Motor neuron (in vitro differentiated cells): Measurements from ENCODE around the gene GLOD4. TPM values are rescaled to one million over a fixed set of nuclear protein-coding genes. Genes with fewer than 3 reads are reported as not detected.
"Not testable (repeated sequence)": the region's sequence is repeated elsewhere in the genome, so short reads cannot be mapped to it uniquely, and the experiment has no call there.

Experiments
- ATAC-seq, 8 experiments: fragments of 200-7000 bp; cut with Tn5 transposase; replicated peaks in 6 of 8; 2 replicates each; pipeline ENCODE4 v1.8.0; 2021; ENCODE audit warnings: mild to moderate bottlenecking in 8 of 8, moderate library complexity in 8 of 8
- H3K27ac ChIP-seq, 2 donors: fragments of 250-450 bp; sonication (Bioruptor Pico); 2 replicates each; pipeline ENCODE4 v1.9.0; 2021; ENCODE audit warnings: antibody characterized with exemption in 2 of 2, mild to moderate bottlenecking in 2 of 2, moderate library complexity in 1 of 2
- H3K4me1 ChIP-seq, 2 donors: fragments of 250-450 bp; sonication (Bioruptor Pico); replicated peaks in 1 of 2; 2 replicates each; pipeline ENCODE4 v1.6.1; 2021; ENCODE audit warnings: antibody characterized with exemption in 2 of 2, mild to moderate bottlenecking in 2 of 2, moderate library complexity in 1 of 2
- H3K4me3 ChIP-seq, 5 donors: fragments of 250-450 bp; sonication (Bioruptor Pico); 2 replicates each; pipeline ENCODE4 v1.9.0; 2021; ENCODE audit warnings: antibody characterized with exemption in 5 of 5, mild to moderate bottlenecking in 5 of 5, moderate library complexity in 4 of 5
- WGBS, 10 experiments: fragments of 450-650 bp; shearing (Covaris generic); methylation state at CpG; one replicate each; pipeline ENCODE4 v1.0.0; 2022; 5-methylcytosine and 5-hydroxymethylcytosine counted together
- in situ Hi-C, 9 experiments: fragments of 400-800 bp; cut with MboI; loops; one replicate each; pipeline ENCODE4 v1.15.0; 2021; ENCODE audit warnings: low sequenced_read_pairs in 9 of 9, low pct_unique_long_range_greater_than_20kb in 2 of 9; ENCODE audit not compliant: unreplicated experiment in 9 of 9
- total RNA-seq, 8 experiments: library from RNA; unstranded; fragments of 300-600 nt; gene quantifications; 2 replicates each; pipeline versions ENCODE4 v1.2.3 to v1.2.4, GENCODE V29; 2022

Gene GLOD4
- 10 to 100 TPM; 50.8 to 90.4 (median 60.2) TPM for total RNA-seq

- peak within 1 kb of the TSS; percentile 84 to 89 for H3K27ac ChIP-seq
- peak within 1 kb of the TSS; percentile 71 to 94 (median 82) for H3K4me3 ChIP-seq
- 0 to 2% (median 0%) methylated on average over 2 to 29 of the region's 87 CpGs; no CpG with 5 or more reads in 2 of the 10 experiments for WGBS, 10 experiments
- in situ Hi-C loops = loop anchor here in 1 of 9 experiments (25.0 kb wide), 1 partner anchor 205 kb away; the partner anchor contains the start of genes NXN and TIMM22
- peak; percentile 94 to 98 (median 97) for ATAC-seq
- peaks cover 12 to 19% of the 10 kb centered on the region in 2 donors for H3K4me1 ChIP-seq
These were observed at the start of gene GLOD4, which contains the start of gene MRM3 for GRCh38 chr17:781805-782731. Gene GLOD4 (minus strand): TSS chr17:782280. CDS start chr17:782255, 25 bp downstream. Gene MRM3 (plus strand): TSS chr17:782353. CDS start chr17:782379, 26 bp downstream.

- no peak for ATAC-seq
- WGBS, 10 experiments = 64 to 100% (median 87%) methylated on average over 1 to 6 of the region's 7 CpGs; no CpG with 5 or more reads in 2 of the 10 experiments
- Histone ChIP-seq H3K4me3 (no peak overlapping the region), H3K4me1 (no peaks in the 10 kb centered on the region), H3K27ac (no peak overlapping the region)
- in situ Hi-C loops = no loop called here
These were observed 48.9 kb upstream of the GLOD4 start for GRCh38 chr17:830950-831349.

GRCh38 chr17:830381-830780 lies 48.3 kb upstream of the GLOD4 start:
- 50 to 93% (median 81%) methylated on average over 2 to 10 of the region's 19 CpGs; no CpG with 5 or more reads in 4 of the 10 experiments for WGBS, 10 experiments
- Histone ChIP-seq H3K27ac (no peak overlapping the region), H3K4me3 (no peak overlapping the region), H3K4me1 (no peaks in the 10 kb centered on the region)
- no peak for ATAC-seq
- in situ Hi-C loops = no loop called here

- ATAC-seq, H3K4me3 ChIP-seq, in situ Hi-C loops, H3K4me1 ChIP-seq, H3K27ac ChIP-seq: not testable (repeated sequence)
- WGBS, 10 experiments = 100% methylated on average over 1 of the region's 3 CpGs; no CpG with 5 or more reads in 9 of the 10 experiments
These were observed 47.5 kb upstream of the GLOD4 start for GRCh38 chr17:829614-830013.

- WGBS, 10 experiments = 7 to 100% (median 93%) methylated on average over 1 to 5 of the region's 5 CpGs
- H3K4me3 ChIP-seq = no peak overlapping the region
- in situ Hi-C loops = no loop called here
- H3K4me1 ChIP-seq = no peaks in the 10 kb centered on the region
- no peak for ATAC-seq
- H3K27ac ChIP-seq = no peak overlapping the region
These were observed 46.7 kb upstream of the GLOD4 start for GRCh38 chr17:828761-829160.

GRCh38 chr17:826778-827177 lies 44.7 kb upstream of the GLOD4 start:
- Histone ChIP-seq H3K4me1 (no peaks in the 10 kb centered on the region), H3K27ac (no peak overlapping the region), H3K4me3 (no peak overlapping the region)
- 33 to 100% (median 94%) methylated on average over 1 to 15 of the region's 21 CpGs; no CpG with 5 or more reads in 5 of the 10 experiments for WGBS, 10 experiments
- in situ Hi-C loops = no loop called here
- no peak for ATAC-seq

GRCh38 chr17:825216-825615 lies 43.1 kb upstream of the GLOD4 start:
- 72 to 100% (median 94%) methylated on average over 1 to 6 of the region's 17 CpGs; no CpG with 5 or more reads in 4 of the 10 experiments for WGBS, 10 experiments
- in situ Hi-C loops = no loop called here
- Histone ChIP-seq H3K4me3 (no peak overlapping the region), H3K27ac (no peak overlapping the region), H3K4me1 (no peaks in the 10 kb centered on the region)
- no peak for ATAC-seq

- WGBS, 10 experiments = 70 to 100% (median 96%) methylated on average over 3 to 7 of the region's 16 CpGs; no CpG with 5 or more reads in 4 of the 10 experiments
- no peaks in the 10 kb centered on the region for H3K4me1 ChIP-seq
- in situ Hi-C loops = no loop called here
- no peak overlapping the region for H3K4me3 ChIP-seq
- H3K27ac ChIP-seq = no peak overlapping the region
- no peak for ATAC-seq
These were observed 42.3 kb upstream of the GLOD4 start for GRCh38 chr17:824378-824777.

- no peak for ATAC-seq
- H3K27ac ChIP-seq = no peak overlapping the region
- in situ Hi-C loops = no loop called here
- no peaks in the 10 kb centered on the region for H3K4me1 ChIP-seq
- WGBS, 10 experiments = 78 to 100% (median 97%) methylated on average over 1 to 6 of the region's 9 CpGs; no CpG with 5 or more reads in 3 of the 10 experiments
- H3K4me3 ChIP-seq = no peak overlapping the region
These were observed 41.4 kb upstream of the GLOD4 start for GRCh38 chr17:823501-823902.

- Histone ChIP-seq H3K4me1 (no peaks in the 10 kb centered on the region), H3K4me3 (no peak overlapping the region), H3K27ac (no peak overlapping the region)
- WGBS, 10 experiments = 75 to 100% (median 91%) methylated on average over 1 to 14 of the region's 19 CpGs; no CpG with 5 or more reads in 3 of the 10 experiments
- in situ Hi-C loops = no loop called here
- ATAC-seq = no peak
These were observed 37.2 kb upstream of the GLOD4 start for GRCh38 chr17:819251-819650.

- 93 to 100% (median 100%) methylated on average over 1 to 16 of the region's 20 CpGs; no CpG with 5 or more reads in 3 of the 10 experiments for WGBS, 10 experiments
- in situ Hi-C loops = no loop called here
- no peaks in the 10 kb centered on the region for H3K4me1 ChIP-seq
- no peak overlapping the region for H3K27ac ChIP-seq
- no peak for ATAC-seq
- no peak overlapping the region for H3K4me3 ChIP-seq
These were observed 32.3 kb upstream of the GLOD4 start for GRCh38 chr17:814371-814770.

GRCh38 chr17:812638-813204 lies 30.6 kb upstream of the GLOD4 start:
- Histone ChIP-seq H3K4me1 (no peaks in the 10 kb centered on the region), H3K27ac (no peak overlapping the region), H3K4me3 (no peak overlapping the region)
- WGBS, 10 experiments = 20 to 100% (median 91%) methylated on average over 1 to 11 of the region's 14 CpGs; no CpG with 5 or more reads in 2 of the 10 experiments
- in situ Hi-C loops = no loop called here
- ATAC-seq = no peak
